Hepatocyte (in vitro differentiated cells): ENCODE data around the gene PDE4DIP.
"Not testable (repeated sequence)": the region's sequence is repeated elsewhere in the genome, so short reads cannot be mapped to it uniquely, and the experiment has no call there.

Source experiments
- EZH2 ChIP-seq: fragments of 200-600 bp; sonication (generic); IDR thresholded peaks from 2 replicates; pipeline ENCODE4 v1.6.1; 2016; ENCODE audit warnings: antibody characterized with exemption, mild to moderate bottlenecking, borderline replicate concordance
- TF ChIP-seq, protein P1 (sequence below): fragments of 200-600 bp; sonication (generic); IDR thresholded peaks from 2 replicates; pipeline ENCODE4 v1.5.1; 2016; ENCODE audit warnings: antibody characterized with exemption, mild to moderate bottlenecking; ENCODE audit not compliant: poor library complexity

DNA sequence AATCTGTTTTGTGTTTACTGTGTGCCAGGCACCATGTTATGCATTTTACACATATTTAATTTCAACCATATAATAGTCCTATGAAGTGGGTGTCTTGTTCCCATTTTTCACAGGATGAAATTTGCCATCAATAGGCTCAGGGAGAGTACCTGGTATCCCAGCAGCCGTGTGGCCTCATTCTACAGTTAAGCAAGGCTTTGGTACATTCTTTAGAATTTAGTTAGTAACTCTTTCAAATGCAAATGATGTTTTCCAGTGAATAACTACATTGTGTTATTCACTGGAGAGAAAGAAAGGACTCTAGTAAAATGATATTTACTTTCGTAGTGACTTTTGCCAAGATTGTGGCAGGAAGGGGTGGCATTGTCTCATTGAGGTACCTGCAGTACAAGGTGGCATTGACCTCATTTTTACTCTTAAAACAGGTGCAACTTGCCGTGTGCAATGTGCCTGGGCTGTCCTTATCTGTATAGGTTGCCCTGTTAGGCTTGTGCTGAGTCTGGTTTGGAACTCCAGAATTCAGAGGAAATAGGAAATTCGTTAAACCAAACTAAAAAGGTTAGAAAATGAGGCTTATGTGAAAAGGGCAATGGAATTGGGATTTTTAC, 65.1 kb downstream of the PDE4DIP start:
- not testable (repeated sequence) for TF ChIP-seq EZH2
- TF ChIP-seq, protein P1, sequence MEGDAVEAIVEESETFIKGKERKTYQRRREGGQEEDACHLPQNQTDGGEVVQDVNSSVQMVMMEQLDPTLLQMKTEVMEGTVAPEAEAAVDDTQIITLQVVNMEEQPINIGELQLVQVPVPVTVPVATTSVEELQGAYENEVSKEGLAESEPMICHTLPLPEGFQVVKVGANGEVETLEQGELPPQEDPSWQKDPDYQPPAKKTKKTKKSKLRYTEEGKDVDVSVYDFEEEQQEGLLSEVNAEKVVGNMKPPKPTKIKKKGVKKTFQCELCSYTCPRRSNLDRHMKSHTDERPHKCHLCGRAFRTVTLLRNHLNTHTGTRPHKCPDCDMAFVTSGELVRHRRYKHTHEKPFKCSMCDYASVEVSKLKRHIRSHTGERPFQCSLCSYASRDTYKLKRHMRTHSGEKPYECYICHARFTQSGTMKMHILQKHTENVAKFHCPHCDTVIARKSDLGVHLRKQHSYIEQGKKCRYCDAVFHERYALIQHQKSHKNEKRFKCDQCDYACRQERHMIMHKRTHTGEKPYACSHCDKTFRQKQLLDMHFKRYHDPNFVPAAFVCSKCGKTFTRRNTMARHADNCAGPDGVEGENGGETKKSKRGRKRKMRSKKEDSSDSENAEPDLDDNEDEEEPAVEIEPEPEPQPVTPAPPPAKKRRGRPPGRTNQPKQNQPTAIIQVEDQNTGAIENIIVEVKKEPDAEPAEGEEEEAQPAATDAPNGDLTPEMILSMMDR: not testable (repeated sequence)
